ENCODE data around the gene SEMA6B. TPM values are rescaled to one million over a fixed set of nuclear protein-coding genes. Genes with fewer than 3 reads are reported as not detected.

The SEMA6B gene
- polyA plus RNA-seq, 1 donor (not counting 4 experiments of a cell fraction or from before 2014, with no cell fraction given): 0.41 TPM

GRCh38 chr19:4583961-4584669, 24.6 kb upstream of the SEMA6B start:
- H3K4me2 ChIP-seq (ENCODE audit: control insufficient read depth, extremely low read depth, insufficient read depth, low read depth, low read length): peak overlapping the region; percentile 69
- no peak for DNase-seq (ENCODE audit: low read depth, low spot score)

GRCh38 chr19:4582980-4583842, 23.7 kb upstream of the SEMA6B start:
- no peaks in the 10 kb centered on the region for H3K9me1 ChIP-seq (ENCODE audit: control insufficient read depth, extremely low read depth, insufficient read depth, low read length)
- H3K9ac ChIP-seq (ENCODE audit: control insufficient read depth, extremely low read depth, insufficient read depth, low read length): no peak overlapping the region
- no peak overlapping the region for H3K4me2 ChIP-seq (ENCODE audit: control insufficient read depth, extremely low read depth, insufficient read depth, low read depth, low read length)
- no peak for DNase-seq (ENCODE audit: low read depth, low spot score)
- H3K9me3 ChIP-seq (ENCODE audit: control insufficient read depth, low read depth, low read length): no peaks in the 10 kb centered on the region
- dilution Hi-C loops (cut with MboI; ENCODE audit: extremely low pct_ligation_motif_present, low sequenced_read_pairs): no loop called here
- H2AFZ ChIP-seq (ENCODE audit: control insufficient read depth, low read length): no peak overlapping the region
- TF ChIP-seq CTCF (optimal IDR thresholded peaks at IDR 0.05 in 1 of 3, IDR thresholded peaks at IDR 0.05 in 1 of 3, conservative IDR thresholded peaks at IDR 0.05 in 1 of 3; ENCODE audit: extremely low read depth in 1 of 3, insufficient read depth in 2 of 3, low read length in 3 of 3) (no peak), EZH2 (IDR thresholded peaks at IDR 0.05; ENCODE audit: low read length) (no peak)
- H3K79me2 ChIP-seq (ENCODE audit: control insufficient read depth, insufficient read depth, low read length): no peaks in the 10 kb centered on the region
- H4K20me1 ChIP-seq (ENCODE audit: control insufficient read depth, extremely low read depth, insufficient read depth, low read length): no peaks in the 10 kb centered on the region
- peaks cover 5% of the 10 kb centered on the region for H3K4me1 ChIP-seq (ENCODE audit: control insufficient read depth, extremely low read depth, insufficient read depth, low read length)
- H3K36me3 ChIP-seq (ENCODE audit: control insufficient read depth in 2 of 2, extremely low read depth in 1 of 2, insufficient read depth in 2 of 2, low read length in 2 of 2): no peaks in the 10 kb centered on the region
- H3K4me3 ChIP-seq (ENCODE audit: control insufficient read depth in 2 of 3, extremely low read depth in 1 of 3, insufficient read depth in 2 of 3, low read depth in 1 of 3, low read length in 3 of 3): no peak overlapping the region
- FAIRE-seq: no peak
- peaks cover 45% of the 10 kb centered on the region for H3K27me3 ChIP-seq (ENCODE audit: control insufficient read depth, extremely low read depth, insufficient read depth, low read length)
- no peak overlapping the region for H3K27ac ChIP-seq (ENCODE audit: control insufficient read depth, insufficient read depth, low read length)

More at GRCh38 chr19:4583961-4584669, 24.6 kb upstream of the SEMA6B start:
- Histone ChIP-seq H3K9me1 (ENCODE audit: control insufficient read depth, extremely low read depth, insufficient read depth, low read length) (no peaks in the 10 kb centered on the region), H3K4me3 (ENCODE audit: control insufficient read depth in 2 of 3, extremely low read depth in 1 of 3, insufficient read depth in 2 of 3, low read depth in 1 of 3, low read length in 3 of 3) (peak overlapping the region; percentile 36 to 51 (median 49)), H3K27me3 (ENCODE audit: control insufficient read depth, extremely low read depth, insufficient read depth, low read length) (peaks cover 38% of the 10 kb centered on the region), H4K20me1 (ENCODE audit: control insufficient read depth, extremely low read depth, insufficient read depth, low read length) (no peaks in the 10 kb centered on the region), H3K27ac (ENCODE audit: control insufficient read depth, insufficient read depth, low read length) (no peak overlapping the region), H2AFZ (ENCODE audit: control insufficient read depth, low read length) (peak overlapping the region; percentile 40), H3K9ac (ENCODE audit: control insufficient read depth, extremely low read depth, insufficient read depth, low read length) (no peak overlapping the region), H3K79me2 (ENCODE audit: control insufficient read depth, insufficient read depth, low read length) (no peaks in the 10 kb centered on the region), H3K36me3 (ENCODE audit: control insufficient read depth in 2 of 2, extremely low read depth in 1 of 2, insufficient read depth in 2 of 2, low read length in 2 of 2) (no peaks in the 10 kb centered on the region), H3K4me1 (ENCODE audit: control insufficient read depth, extremely low read depth, insufficient read depth, low read length) (peaks cover 5% of the 10 kb centered on the region), H3K9me3 (ENCODE audit: control insufficient read depth, low read depth, low read length) (no peaks in the 10 kb centered on the region)
- no peak for TF ChIP-seq CTCF (optimal IDR thresholded peaks at IDR 0.05 in 1 of 3, IDR thresholded peaks at IDR 0.05 in 1 of 3, conservative IDR thresholded peaks at IDR 0.05 in 1 of 3; ENCODE audit: extremely low read depth in 1 of 3, insufficient read depth in 2 of 3, low read length in 3 of 3)
- TF ChIP-seq EZH2 (IDR thresholded peaks at IDR 0.05; ENCODE audit: low read length): no peak
- FAIRE-seq: no peak
- dilution Hi-C loops (cut with MboI; ENCODE audit: extremely low pct_ligation_motif_present, low sequenced_read_pairs): no loop called here

Data from keratinocyte (primary cell).